Adrenal gland (tissue), 5 donors: ENCODE data around the gene SERP2.

ENCODE experiments used
- CTCF ChIP-seq, 6 experiments: fragments of 450-650 bp in 4 of 6; fragments of 200-600 bp in 2 of 6; sonication (generic) in 1 of 6; IDR thresholded peaks; 1 replicate in 5 of 6; 2 replicates in 1 of 6; pipeline versions ENCODE4 v1.5.1 to v1.8.0; 2016 to 2021; ENCODE audit warnings: antibody characterized with exemption in 6 of 6, mild to moderate bottlenecking in 2 of 6, moderate library complexity in 1 of 6
- POLR2A ChIP-seq, 2 donors: fragments of 450-650 bp; IDR thresholded peaks; one replicate each; pipeline ENCODE4 v1.6.1; 2017; ENCODE audit warnings: antibody characterized with exemption in 2 of 2, mild to moderate bottlenecking in 2 of 2, moderate library complexity in 1 of 2
- donor health status: DM: no; HTN: no; CAD: no.

DNA sequence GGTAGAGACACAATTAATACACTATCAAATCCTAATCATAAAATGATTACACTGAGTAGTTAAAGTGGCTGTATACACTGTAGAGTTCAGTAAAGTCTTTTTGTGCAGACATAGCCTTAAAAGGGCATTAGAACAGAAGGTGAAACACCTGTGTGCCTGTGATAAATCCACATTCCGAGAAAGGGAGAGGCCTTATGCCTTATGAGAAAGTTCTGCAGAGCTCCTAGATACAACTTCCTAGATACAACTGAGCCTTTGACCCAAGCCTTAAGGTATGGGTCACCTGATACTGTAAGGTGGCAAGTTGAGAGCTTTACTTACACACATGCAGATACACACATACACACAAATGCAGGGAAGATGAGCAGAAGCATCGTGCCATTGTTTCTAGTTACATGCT, 6.3 kb downstream of the SERP2 start:
- no peak for TF ChIP-seq CTCF (IDR thresholded peaks at IDR 0.05)
- no peak for TF ChIP-seq POLR2A (IDR thresholded peaks at IDR 0.05)
